WERI-Rb-1 (cell line): ENCODE measurements around the gene TGFBR3.

Experiments
- DNase-seq: peaks from one replicate; pipeline ENCODE4 v3.0.0-alpha.2; 2020
- H3K27ac ChIP-seq: fragments of 250-450 bp; sonication (Bioruptor Pico); 2 replicates; pipeline ENCODE4 v1.5.1; 2020; ENCODE audit warnings: mild to moderate bottlenecking, moderate library complexity
- H3K27me3 ChIP-seq: fragments of 250-450 bp; sonication (Bioruptor Pico); 2 replicates; pipeline ENCODE4 v1.5.1; 2021; ENCODE audit warnings: mild to moderate bottlenecking, low read depth, moderate library complexity; ENCODE audit not compliant: insufficient read depth, severe bottlenecking
- H3K36me3 ChIP-seq: fragments of 250-450 bp; sonication (Bioruptor Pico); 2 replicates; pipeline ENCODE4 v1.5.1; 2020; ENCODE audit warnings: mild to moderate bottlenecking, moderate library complexity
- H3K4me3 ChIP-seq: 2 replicates; pipeline ENCODE4 v1.5.1; 2011; ENCODE audit warnings: low read depth, mild to moderate bottlenecking, control low read depth, low read length
- H3K9me3 ChIP-seq: fragments of 250-450 bp; sonication (Bioruptor Pico); 2 replicates; pipeline ENCODE4 v1.5.1; 2021; ENCODE audit warnings: mild to moderate bottlenecking, moderate library complexity; ENCODE audit not compliant: severe bottlenecking
- TF ChIP-seq, protein P1 (sequence below): IDR thresholded peaks from 2 replicates; pipeline ENCODE4 v1.5.1; 2011; ENCODE audit warnings: low read depth, mild to moderate bottlenecking, control low read depth, inconsistent platforms, low read length

Gene TGFBR3

GRCh38 chr1:91826248-91826647 is 59.7 kb downstream of the TGFBR3 start:
- no peak overlapping the region for H3K27ac ChIP-seq
- no peaks in the 10 kb centered on the region for H3K27me3 ChIP-seq
- no peak overlapping the region for H3K4me3 ChIP-seq
- TF ChIP-seq, protein P1, sequence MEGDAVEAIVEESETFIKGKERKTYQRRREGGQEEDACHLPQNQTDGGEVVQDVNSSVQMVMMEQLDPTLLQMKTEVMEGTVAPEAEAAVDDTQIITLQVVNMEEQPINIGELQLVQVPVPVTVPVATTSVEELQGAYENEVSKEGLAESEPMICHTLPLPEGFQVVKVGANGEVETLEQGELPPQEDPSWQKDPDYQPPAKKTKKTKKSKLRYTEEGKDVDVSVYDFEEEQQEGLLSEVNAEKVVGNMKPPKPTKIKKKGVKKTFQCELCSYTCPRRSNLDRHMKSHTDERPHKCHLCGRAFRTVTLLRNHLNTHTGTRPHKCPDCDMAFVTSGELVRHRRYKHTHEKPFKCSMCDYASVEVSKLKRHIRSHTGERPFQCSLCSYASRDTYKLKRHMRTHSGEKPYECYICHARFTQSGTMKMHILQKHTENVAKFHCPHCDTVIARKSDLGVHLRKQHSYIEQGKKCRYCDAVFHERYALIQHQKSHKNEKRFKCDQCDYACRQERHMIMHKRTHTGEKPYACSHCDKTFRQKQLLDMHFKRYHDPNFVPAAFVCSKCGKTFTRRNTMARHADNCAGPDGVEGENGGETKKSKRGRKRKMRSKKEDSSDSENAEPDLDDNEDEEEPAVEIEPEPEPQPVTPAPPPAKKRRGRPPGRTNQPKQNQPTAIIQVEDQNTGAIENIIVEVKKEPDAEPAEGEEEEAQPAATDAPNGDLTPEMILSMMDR: no peak
- H3K36me3 ChIP-seq: no peaks in the 10 kb centered on the region
- H3K9me3 ChIP-seq: no peaks in the 10 kb centered on the region
- DNase-seq: no peak

DNA sequence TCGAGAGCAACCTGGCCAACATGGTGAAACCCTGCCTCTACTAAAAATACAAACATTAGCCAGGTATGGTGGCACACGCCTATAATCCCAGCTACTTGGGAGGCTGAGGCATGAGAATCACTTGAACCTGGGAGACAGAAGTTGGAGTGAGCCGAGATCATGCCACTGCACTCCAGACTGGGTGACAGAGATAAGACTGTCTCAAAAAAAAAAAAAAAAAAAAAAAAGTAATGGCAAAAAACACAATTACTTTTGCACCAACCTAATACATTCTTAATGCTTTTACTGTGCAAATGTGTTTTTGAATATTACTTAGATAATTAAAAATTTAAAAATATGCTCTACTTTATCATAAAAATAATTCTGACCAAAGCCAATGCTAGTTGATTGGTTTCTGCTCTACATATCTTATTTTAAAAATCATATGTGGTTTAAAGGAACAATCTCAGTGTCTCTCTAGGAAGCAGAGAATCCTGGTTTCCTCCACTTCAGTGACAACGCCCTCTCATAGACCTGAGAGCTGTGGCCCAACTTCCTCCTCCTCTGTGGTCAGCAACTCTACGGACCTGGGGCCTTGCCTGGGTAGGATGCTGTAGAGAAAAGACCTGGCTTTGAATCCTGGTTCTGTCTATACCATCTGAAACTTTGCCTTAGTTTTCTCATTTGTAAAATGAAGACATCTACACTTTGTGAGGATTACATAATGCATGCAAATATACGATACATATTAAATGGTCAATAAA is 64.7 kb downstream of the TGFBR3 start:
- Histone ChIP-seq H3K27me3 (no peaks in the 10 kb centered on the region), H3K4me3 (no peak overlapping the region), H3K9me3 (no peaks in the 10 kb centered on the region), H3K27ac (peak overlapping the region; percentile 78), H3K36me3 (no peaks in the 10 kb centered on the region)
- DNase-seq: no peak
- TF ChIP-seq, protein P1: no peak

GRCh38 chr1:91819038-91819788 is 66.7 kb downstream of the TGFBR3 start:
- Histone ChIP-seq H3K9me3 (no peaks in the 10 kb centered on the region), H3K27me3 (no peaks in the 10 kb centered on the region), H3K4me3 (no peak overlapping the region), H3K36me3 (no peaks in the 10 kb centered on the region), H3K27ac (peak overlapping the region; percentile 52)
- peak; percentile 64 for DNase-seq
- TF ChIP-seq, protein P1: no peak

GRCh38 chr1:91818713-91818975 is 67.3 kb downstream of the TGFBR3 start:
- Histone ChIP-seq H3K27ac (peak overlapping the region; percentile 52), H3K4me3 (no peak overlapping the region), H3K36me3 (no peaks in the 10 kb centered on the region), H3K9me3 (no peaks in the 10 kb centered on the region), H3K27me3 (no peaks in the 10 kb centered on the region)
- no peak for DNase-seq
- TF ChIP-seq, protein P1: no peak

DNA sequence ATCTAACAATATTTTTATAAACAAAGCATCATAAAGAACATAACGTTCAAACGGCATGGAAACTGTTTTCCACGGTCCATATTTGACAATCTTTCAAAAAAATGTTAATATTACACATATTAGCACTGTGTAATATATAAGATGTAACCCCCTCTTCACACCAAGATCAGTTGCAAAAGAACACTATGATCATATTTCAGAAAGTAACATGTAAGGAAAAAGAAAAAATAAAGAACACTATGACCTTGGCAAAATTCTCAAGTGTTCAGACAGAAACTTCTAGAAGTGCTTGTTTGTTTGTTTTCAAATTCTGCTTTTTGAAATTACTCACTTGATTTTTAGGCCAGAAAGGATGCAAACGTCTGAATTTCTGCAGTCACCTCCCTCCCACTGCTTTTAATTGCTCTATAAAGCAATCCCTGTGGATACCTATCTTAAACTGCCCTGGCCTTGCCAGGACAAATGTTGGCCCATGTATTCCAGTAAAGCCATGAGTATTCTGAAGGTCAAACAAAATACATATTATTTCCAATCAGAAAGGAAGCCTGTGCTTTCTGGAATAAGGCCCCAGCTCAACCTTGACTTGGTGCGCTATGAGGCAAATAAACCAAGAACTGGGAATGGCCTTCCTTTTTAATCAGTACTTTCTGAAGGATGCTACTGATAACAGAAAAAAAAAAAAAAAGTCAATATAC is 68.6 kb downstream of the TGFBR3 start:
- Histone ChIP-seq H3K4me3 (no peak overlapping the region), H3K36me3 (no peaks in the 10 kb centered on the region), H3K9me3 (no peaks in the 10 kb centered on the region), H3K27ac (no peak overlapping the region), H3K27me3 (no peaks in the 10 kb centered on the region)
- TF ChIP-seq, protein P1: no peak
- DNase-seq: no peak
